GM04503 (cell line): ENCODE data around the gene COPA.
A peak's percentile ranks its signal among the peaks of the same experiment; 100 is the strongest.

Source experiments
- DNase-seq: peaks from one replicate; pipeline ENCODE4 v3.0.0-alpha.2; 2012; ENCODE audit warnings: low read depth

Gene COPA

DNA sequence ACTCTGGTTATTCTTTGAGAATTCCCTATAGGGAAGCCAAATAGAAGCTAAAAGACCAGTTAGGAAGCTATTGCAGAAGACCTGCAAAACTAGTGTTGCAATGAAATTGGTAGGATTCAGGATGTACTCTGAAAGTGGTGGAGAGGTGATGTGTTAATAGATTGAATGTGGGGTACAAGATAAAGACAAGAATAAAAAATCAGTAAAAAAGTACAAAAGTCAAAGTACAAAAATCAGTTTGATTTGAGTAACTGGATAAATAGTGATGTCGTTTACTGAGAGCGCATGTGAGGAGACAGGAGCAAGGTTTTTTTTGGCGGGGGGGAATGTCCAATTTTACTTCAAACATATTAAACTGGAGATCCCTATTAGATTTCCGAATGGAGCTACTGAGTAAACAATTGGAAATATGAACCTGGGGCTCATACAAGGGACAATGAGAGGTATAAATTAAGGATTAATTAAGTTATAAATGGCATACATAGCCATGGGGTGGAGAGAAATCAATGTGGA is 78.2 kb downstream of the COPA start:
- DNase-seq = no peak

DNA sequence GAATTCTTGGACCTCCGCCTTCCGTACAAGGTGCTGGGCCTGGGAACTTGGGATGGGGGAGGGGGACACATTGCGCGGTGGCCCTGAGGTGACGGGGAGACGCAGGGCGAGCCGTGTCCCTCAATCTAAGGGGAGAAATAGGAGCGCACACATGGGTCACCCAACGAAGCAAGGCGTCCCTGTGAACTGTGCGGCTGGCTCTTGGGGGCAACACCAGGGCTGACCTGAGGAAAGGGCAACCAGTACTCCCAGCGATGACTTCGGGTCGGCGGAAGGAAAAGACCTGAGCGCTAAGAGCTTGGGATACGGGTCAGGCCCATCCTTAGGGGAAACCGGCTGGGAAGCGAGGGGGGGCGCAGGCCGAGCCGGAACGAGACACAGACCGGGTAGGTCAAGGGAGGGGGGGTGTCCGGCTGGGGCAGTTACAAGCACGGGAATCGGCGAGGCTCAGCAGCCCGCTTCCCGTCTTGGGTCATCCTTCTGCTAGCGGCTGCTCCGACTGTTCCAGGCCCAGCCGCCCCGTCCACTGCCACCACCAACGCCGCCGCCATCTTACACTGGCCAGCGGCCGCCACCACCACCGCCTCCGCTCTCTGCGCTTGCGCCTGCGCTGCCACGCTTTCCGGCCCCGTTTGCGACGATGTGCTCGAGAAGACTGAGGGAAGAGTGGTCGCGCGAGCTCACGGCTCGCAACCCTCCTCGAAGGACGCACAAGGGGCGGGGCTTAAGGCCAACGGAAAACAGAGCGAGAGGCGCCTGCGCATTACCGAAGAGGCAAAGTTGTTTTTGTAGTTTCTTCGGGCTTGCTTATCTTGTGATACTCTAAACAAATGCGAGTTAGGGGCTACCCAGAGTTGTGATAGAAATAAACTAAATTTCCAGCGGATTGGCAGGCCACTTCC is 80.9 kb downstream of the COPA start, which contains the start of gene DCAF8:
Gene DCAF8, minus strand, starts transcription at position 657 of the 902 bp plus-strand sequence. CDS start 18,541 bp downstream, outside the sequence.
- DNase-seq = peak; percentile 79

- peak; percentile 59 for DNase-seq
Observed at GRCh38 chr1:160261556-160261892, 81.5 kb downstream of the COPA start.

- DNase-seq = peak; percentile 43
Observed at GRCh38 chr1:160260406-160261382, 82.4 kb downstream of the COPA start.

- no peak for DNase-seq
Observed at GRCh38 chr1:160258177-160258798, 84.8 kb downstream of the COPA start.

DNA sequence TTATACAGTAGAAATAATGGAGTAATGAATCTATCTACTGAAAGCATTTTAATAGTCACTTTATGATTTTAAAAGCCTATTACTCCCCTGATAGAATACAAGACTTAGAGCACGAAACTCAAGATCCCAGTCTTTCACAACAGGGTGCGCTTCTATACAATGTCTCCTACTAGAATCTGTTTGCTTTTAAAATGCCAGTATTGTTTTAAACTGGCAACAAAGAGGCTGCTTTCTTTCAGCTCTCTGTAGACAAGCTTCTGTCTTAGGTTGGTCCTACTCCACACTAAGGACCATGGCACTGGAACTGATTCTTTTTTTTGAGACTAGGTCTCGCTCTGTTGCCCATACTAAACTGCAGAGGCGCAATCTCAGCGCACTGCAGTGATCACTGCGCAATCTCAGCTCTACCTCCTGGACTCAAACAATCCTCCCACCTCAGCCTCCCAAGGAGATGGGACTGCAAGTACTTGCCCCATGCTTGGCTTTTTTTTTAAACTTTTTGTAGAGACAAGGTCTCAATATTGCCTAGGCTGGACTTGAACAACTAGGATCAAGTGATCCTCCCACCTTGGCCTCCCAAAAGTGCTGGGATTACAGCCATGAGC is 85.5 kb downstream of the COPA start:
- no peak for DNase-seq

DNA sequence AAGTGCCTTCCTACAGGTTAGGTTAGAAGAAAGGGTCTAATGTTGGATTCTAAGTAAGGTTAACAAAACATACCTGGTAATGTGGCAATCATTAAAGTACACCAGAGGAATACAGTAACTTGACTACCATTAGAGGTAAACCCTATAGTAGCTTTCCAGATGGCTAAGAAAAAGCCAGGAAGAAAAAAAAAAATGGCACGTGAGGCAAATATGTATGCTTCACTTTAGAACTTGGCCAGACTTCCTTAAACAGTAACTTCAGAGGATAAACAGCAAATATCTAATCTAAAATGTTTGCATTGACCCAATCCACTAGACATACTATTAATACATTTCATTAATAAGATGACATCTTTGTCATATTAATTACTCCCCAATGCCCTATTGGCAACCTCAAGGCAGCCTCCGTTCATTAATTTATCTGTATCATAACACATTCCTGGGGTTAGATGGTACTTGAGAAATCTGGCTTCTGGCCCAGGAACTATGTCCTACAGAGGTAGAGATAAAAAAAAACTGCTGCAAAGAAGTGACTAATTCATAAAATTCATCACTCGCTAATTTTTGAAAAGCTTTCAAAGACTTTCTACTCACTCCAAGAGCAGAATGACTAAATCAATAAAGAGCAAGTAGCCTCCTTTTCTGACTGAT is 86.5 kb downstream of the COPA start:
- DNase-seq = peak; percentile 45

- no peak for DNase-seq
Observed at GRCh38 chr1:160255781-160256300, 87.2 kb downstream of the COPA start.

DNA sequence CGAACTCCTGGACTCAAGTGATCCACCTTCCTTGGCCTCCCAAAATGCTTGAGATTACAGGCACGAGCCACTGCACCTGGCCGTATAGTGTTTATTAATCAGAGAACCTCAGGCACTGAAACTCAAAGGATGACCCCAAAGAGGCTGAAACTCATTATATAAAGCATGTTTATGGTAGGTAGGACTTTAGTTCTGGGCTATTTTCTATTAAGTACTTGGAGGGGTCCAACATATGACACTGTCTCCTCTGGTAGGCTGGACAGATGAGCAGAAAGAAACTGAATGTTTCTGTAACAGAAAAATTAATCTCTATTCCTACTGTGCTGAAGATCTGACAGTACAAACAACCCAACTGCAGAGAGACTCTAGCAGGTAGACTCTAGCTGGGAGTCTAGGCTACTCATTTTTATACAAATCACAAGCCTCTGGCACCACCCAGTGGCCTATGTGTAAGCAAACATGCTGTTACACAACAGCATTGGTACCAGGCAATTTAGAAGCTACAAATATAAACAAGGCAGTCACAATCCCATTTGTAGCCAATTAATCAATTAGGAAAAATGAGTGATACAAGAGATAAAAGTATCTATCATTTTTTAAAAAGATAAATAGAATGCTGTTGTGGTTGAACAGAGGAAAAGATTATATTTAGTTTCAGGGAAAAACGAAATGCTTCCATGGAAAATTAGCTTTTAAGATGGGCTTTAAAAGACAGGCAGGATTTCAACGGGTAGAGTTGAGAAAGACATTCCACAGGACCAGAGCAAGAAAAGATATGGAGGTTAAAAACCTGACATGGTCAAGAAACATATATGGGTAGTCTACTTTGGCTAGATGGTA is 91.1 kb downstream of the COPA start:
- peak; percentile 27 for DNase-seq

GRCh38 chr1:160251011-160251410 is 92.0 kb downstream of the COPA start:
- no peak for DNase-seq

DNA sequence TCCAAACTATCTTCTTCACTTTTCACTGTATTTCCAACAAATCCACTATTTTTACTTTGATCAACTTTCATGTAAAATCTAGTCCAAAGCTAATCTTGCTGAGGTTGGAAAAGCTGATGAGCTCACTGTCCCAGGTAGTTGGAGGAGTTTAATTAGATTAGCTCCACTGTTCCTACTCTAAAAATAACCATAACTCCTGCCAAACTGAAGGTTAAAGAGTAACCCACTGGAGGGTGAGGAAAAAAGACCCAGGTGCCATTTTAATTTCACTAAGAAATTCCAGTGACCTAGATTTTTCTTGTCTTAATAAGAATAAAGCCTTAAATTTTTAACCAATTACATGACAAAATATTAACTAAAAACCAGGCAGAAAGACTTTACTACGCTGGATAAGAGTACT is 96.0 kb downstream of the COPA start:
- DNase-seq = no peak

DNA sequence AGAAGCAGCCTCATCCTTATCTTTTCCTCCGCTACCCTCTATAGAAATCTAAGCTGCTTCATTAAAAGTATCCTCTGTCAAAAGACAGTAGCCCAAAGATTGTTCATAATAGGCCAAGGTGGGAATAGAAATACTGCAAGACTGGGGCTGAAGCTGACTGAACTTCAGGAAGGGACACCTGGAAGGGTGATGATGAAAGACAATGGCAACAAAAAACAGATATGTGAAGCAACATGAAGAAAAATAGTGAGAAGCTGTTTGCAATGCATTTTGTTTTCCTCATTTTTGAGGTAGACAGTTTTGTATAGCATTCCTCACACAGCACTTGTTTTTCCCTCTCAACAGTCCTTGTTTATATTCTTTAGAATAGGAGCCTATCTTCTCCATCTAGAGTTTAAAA is 97.6 kb downstream of the COPA start:
- DNase-seq = no peak

DNA sequence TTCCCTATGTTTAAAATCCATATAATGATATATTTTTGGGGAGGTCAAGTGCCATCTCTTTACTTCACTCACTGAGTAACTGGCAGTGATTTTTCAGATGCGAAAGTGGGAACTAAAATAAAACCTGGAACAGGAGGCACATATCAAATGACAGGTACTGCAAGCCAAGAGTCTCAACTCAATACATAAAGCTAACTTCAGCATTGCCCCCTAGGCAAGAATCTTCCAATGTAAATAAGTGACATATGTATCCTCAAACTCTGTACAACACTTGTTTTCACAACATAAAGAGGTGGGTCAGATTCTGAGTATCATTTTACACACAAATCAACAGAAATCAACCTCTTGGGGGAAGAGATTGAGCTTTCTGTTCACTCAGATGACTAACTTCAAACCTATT is 98.8 kb downstream of the COPA start:
- DNase-seq = no peak

GRCh38 chr1:160243767-160244166 is 99.3 kb downstream of the COPA start:
- DNase-seq = no peak

GRCh38 chr1:160239582-160240299 is 103.3 kb downstream of the COPA start:
- no peak for DNase-seq
